Vagina (tissue), 2 donors: ENCODE measurements around the gene AP1S3. TPM values are rescaled to one million over a fixed set of nuclear protein-coding genes. Genes with fewer than 3 reads are reported as not detected.

Source experiments
- DNase-seq, 2 donors: peaks; one replicate each; pipeline ENCODE4 v3.0.0-alpha.2; 2017; ENCODE audit errors: extremely low spot score in 2 of 2
- H3K27ac ChIP-seq: fragments of 200-600 bp; sonication (generic); one replicate; pipeline ENCODE4 v1.5.1; 2019
- H3K27me3 ChIP-seq: fragments of 200-600 bp; sonication (generic); one replicate; pipeline ENCODE4 v1.5.1; 2019
- H3K36me3 ChIP-seq, 2 donors: fragments of 200-600 bp; sonication (generic); one replicate each; pipeline ENCODE4 v1.5.1; 2017 to 2019
- H3K4me1 ChIP-seq: fragments of 200-600 bp; sonication (generic); one replicate; pipeline ENCODE4 v1.5.1; 2019
- H3K4me3 ChIP-seq, 2 donors: fragments of 200-600 bp; sonication (generic); 1 replicate in 1 of 2; 2 replicates in 1 of 2; pipeline ENCODE4 v1.5.1; 2016 to 2019
- H3K9me3 ChIP-seq: fragments of 200-600 bp; sonication (generic); one replicate; pipeline ENCODE4 v1.5.1; 2019
- POLR2A ChIP-seq, 2 donors: fragments of 450-650 bp; IDR thresholded peaks; one replicate each; pipeline ENCODE4 v1.6.1; 2017; ENCODE audit warnings: antibody characterized with exemption in 2 of 2, mild to moderate bottlenecking in 2 of 2, moderate library complexity in 2 of 2
- POLR2AphosphoS5 ChIP-seq, 2 donors: sonication (generic); formaldehyde crosslinking; IDR thresholded peaks; one replicate each; pipeline ENCODE4 v1.9.0; 2017; ENCODE audit warnings: antibody characterized with exemption in 2 of 2, mild to moderate bottlenecking in 2 of 2, low read depth in 1 of 2; ENCODE audit not compliant: insufficient read depth in 1 of 2
- intact Hi-C: fragments of 100-400 bp; cut with DNase I; formaldehyde crosslinking; loops from one replicate; pipeline ENCODE4 v1.15.1; 2023
- total RNA-seq: library from RNA; depleted of rRNA; stranded (reverse); fragments of >200 nt; gene quantifications from one replicate; pipeline ENCODE4 v1.2.3, GENCODE V29; 2016
- TF ChIP-seq, protein P1 (sequence below), 3 experiments: fragments of 450-650 bp in 2 of 3; fragments of 200-600 bp in 1 of 3; sonication (generic) in 1 of 3; IDR thresholded peaks; one replicate each; pipeline ENCODE4 v1.5.1; 2017 to 2019; ENCODE audit warnings: antibody characterized with exemption in 3 of 3, mild to moderate bottlenecking in 2 of 3, moderate library complexity in 2 of 3

The AP1S3 gene
- total RNA-seq, 1 donor from 2014 or later = 9.8 TPM

DNA sequence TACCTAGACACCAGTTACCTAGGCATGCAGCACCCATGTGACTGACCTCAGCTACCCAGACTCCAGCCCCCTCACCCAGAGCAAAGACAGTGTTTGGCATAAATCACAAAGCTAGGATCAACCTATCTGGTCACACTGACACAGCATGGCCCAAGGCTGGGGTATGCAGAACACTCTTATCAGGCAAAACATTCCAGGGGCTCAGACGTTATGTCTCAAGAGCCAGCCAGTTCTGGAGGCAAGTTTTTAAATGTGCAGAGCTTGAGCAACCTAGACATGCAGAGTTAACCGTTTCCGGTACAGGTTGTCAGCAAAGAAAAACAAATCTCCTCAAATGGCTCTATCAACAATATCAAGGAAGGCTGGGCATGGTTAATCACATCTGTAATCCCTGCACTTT is 92.8 kb downstream of the AP1S3 start:
- intact Hi-C loops = no loop called here
- H3K4me3 ChIP-seq = no peak overlapping the region
- no peak for DNase-seq
- H3K9me3 ChIP-seq = no peaks in the 10 kb centered on the region
- H3K4me1 ChIP-seq = no peaks in the 10 kb centered on the region
- no peaks in the 10 kb centered on the region for H3K36me3 ChIP-seq
- H3K27ac ChIP-seq = no peak overlapping the region
- no peaks in the 10 kb centered on the region for H3K27me3 ChIP-seq
- TF ChIP-seq POLR2A (IDR thresholded peaks at IDR 0.05) = no peak
- TF ChIP-seq POLR2AphosphoS5 (IDR thresholded peaks at IDR 0.05; ENCODE audit: insufficient read depth in 1 of 2, low read depth in 1 of 2) = no peak
- TF ChIP-seq, protein P1, sequence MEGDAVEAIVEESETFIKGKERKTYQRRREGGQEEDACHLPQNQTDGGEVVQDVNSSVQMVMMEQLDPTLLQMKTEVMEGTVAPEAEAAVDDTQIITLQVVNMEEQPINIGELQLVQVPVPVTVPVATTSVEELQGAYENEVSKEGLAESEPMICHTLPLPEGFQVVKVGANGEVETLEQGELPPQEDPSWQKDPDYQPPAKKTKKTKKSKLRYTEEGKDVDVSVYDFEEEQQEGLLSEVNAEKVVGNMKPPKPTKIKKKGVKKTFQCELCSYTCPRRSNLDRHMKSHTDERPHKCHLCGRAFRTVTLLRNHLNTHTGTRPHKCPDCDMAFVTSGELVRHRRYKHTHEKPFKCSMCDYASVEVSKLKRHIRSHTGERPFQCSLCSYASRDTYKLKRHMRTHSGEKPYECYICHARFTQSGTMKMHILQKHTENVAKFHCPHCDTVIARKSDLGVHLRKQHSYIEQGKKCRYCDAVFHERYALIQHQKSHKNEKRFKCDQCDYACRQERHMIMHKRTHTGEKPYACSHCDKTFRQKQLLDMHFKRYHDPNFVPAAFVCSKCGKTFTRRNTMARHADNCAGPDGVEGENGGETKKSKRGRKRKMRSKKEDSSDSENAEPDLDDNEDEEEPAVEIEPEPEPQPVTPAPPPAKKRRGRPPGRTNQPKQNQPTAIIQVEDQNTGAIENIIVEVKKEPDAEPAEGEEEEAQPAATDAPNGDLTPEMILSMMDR (IDR thresholded peaks at IDR 0.05) = no peak

DNA sequence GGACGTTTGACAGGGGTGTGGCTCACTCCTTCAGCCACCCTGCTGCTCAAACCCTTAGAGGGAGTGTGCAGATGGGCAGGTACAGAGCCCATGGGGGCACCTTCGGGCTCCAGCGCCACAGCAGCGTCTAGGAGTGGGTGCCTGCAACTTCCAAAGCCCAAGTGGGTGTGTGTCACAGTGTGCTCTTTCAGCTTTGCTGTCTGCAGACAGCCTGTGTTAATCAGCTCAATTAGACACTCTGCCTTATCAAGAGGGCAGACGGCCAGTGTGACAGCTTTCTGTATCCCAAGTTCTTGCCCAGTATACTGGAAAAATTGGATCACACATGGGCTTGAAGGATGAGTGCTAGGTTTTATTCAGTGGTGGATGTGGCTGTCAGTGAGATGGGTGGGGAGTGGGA is 96.7 kb downstream of the AP1S3 start:
- Histone ChIP-seq H3K27me3 (no peaks in the 10 kb centered on the region), H3K27ac (no peak overlapping the region), H3K4me1 (peaks cover 4% of the 10 kb centered on the region), H3K36me3 (no peaks in the 10 kb centered on the region), H3K4me3 (no peak overlapping the region), H3K9me3 (no peaks in the 10 kb centered on the region)
- no peak for DNase-seq
- intact Hi-C loops = no loop called here
- TF ChIP-seq POLR2A (IDR thresholded peaks at IDR 0.05) (no peak), POLR2AphosphoS5 (IDR thresholded peaks at IDR 0.05; ENCODE audit: insufficient read depth in 1 of 2, low read depth in 1 of 2) (no peak)
- TF ChIP-seq, protein P1 (IDR thresholded peaks at IDR 0.05) = no peak

GRCh38 chr2:223737207-223737606 is 100.2 kb downstream of the AP1S3 start:
- TF ChIP-seq POLR2AphosphoS5 (IDR thresholded peaks at IDR 0.05; ENCODE audit: insufficient read depth in 1 of 2, low read depth in 1 of 2) (no peak), POLR2A (IDR thresholded peaks at IDR 0.05) (no peak)
- TF ChIP-seq, protein P1 (IDR thresholded peaks at IDR 0.05) = no peak
- Histone ChIP-seq H3K27ac (no peak overlapping the region), H3K9me3 (no peaks in the 10 kb centered on the region), H3K4me1 (peaks cover 9% of the 10 kb centered on the region), H3K36me3 (no peaks in the 10 kb centered on the region), H3K27me3 (no peaks in the 10 kb centered on the region), H3K4me3 (no peak overlapping the region)
- intact Hi-C loops = no loop called here
- no peak for DNase-seq

DNA sequence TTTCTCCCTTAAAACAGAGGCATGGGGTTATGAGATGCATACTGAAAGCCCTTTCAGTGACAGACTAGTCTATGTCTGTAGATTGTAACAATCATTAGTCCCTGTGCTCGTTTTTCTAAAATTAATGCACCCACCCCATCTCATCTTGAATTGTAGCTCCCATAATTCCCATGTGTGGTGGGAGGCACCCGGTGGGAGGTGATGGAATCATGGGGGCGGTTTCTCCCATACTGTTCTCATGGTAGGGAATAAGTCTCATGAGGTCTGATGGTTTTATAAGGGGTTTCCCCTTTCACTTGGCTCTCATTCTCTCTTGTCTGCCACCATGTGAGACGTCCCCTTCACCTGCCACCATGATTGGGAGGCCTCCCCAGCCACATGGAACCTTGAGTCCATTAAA is 100.9 kb downstream of the AP1S3 start:
- no peak overlapping the region for H3K27ac ChIP-seq
- TF ChIP-seq POLR2A (IDR thresholded peaks at IDR 0.05) = no peak
- TF ChIP-seq, protein P1 (IDR thresholded peaks at IDR 0.05) = no peak
- no peak for TF ChIP-seq POLR2AphosphoS5 (IDR thresholded peaks at IDR 0.05; ENCODE audit: insufficient read depth in 1 of 2, low read depth in 1 of 2)
- intact Hi-C loops = no loop called here
- H3K9me3 ChIP-seq = no peaks in the 10 kb centered on the region
- H3K27me3 ChIP-seq = no peaks in the 10 kb centered on the region
- H3K36me3 ChIP-seq = no peaks in the 10 kb centered on the region
- peaks cover 9% of the 10 kb centered on the region for H3K4me1 ChIP-seq
- no peak for DNase-seq
- no peak overlapping the region for H3K4me3 ChIP-seq

- Histone ChIP-seq H3K4me3 (no peak overlapping the region), H3K4me1 (peaks cover 9% of the 10 kb centered on the region), H3K9me3 (no peaks in the 10 kb centered on the region), H3K36me3 (no peaks in the 10 kb centered on the region), H3K27ac (no peak overlapping the region), H3K27me3 (no peaks in the 10 kb centered on the region)
- TF ChIP-seq, protein P1 (IDR thresholded peaks at IDR 0.05) = no peak
- no peak for TF ChIP-seq POLR2AphosphoS5 (IDR thresholded peaks at IDR 0.05; ENCODE audit: insufficient read depth in 1 of 2, low read depth in 1 of 2)
- TF ChIP-seq POLR2A (IDR thresholded peaks at IDR 0.05) = no peak
- DNase-seq = no peak
- intact Hi-C loops = no loop called here
Observed at GRCh38 chr2:223735659-223736244, 101.6 kb downstream of the AP1S3 start.
